Measurements from ENCODE around the gene ISOC2.
"Not testable (repeated sequence)": the region's sequence is repeated elsewhere in the genome, so short reads cannot be mapped to it uniquely, and the experiment has no call there.

ISOC2 gene

DNA sequence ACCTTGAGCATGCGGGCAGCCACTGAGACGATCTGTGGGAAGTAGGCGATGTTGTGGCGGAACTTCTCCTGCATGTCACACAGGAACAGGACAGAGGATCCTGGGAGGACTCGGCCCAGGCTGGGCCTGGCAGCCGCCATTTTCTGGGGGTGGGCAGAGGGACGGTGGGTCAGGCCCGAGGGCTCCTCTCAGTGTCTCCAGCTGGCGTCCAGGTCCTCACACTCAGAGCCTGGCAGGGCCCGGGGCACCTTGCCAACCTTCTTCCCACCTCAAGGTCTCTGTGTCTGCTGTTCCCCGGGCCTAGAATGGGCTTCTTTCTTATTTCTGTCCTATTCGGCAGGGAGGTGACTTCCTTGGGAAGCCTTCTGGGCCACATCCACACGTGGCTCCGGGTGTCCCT is 5.1 kb downstream of the ISOC2 start:
- DNase-seq, result no peak

DNA sequence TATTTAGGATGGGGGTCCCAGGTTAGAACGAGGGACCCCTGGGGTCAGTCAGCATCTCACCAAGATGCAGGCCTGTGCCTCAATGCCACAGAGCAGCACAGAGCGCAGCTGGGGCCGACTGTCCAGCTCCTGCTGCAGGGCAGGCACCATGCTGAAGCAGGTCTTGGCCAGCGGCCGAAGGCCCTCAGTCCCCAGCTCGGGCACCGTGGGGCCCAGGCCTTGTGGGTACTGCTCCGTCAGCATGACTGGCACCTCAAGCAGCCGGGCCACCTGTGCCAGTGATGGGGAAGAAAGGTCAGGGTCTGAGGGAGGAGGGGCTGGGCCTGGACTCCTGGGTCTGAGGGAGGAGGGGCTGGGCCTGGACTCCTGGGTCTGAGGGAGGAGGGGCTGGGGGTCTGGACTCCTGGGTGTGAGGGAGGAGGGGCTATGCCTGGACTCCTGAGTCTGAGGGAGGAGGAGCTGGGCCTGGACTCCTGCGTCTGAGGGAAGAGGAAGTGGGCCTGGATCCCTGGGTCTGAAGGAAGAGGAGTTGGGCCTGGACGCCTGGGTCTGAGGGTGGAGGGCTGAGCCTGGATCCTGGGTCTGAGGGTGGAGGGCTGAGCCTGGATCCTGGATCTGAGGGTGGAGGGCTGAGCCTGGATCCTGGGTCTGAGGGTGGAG is 5.7 kb downstream of the ISOC2 start:
- DNase-seq, result no peak

DNA sequence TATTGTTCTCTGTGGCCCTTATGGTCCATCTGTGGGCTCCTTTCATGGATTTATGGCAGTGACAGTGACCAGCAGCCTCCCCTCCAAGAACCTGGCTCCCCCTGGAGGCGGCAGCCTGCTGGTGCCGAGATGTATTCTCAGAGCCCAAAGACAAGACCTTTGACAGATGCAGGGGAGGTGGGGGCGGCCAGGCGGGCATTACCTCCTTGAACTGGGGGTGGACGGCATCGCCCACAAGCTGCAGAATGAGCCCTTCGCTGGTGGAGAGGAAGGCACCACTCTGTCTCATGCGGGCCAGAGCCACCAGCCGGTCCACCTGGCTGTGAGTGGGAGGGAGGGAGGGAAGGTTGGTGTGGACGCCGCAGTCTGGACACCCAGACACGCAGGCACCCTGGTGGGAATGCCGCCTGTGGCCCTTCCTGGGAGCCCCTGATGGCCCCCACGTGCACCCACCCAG is 6.6 kb downstream of the ISOC2 start:
- peak; percentile 59 for DNase-seq

DNA sequence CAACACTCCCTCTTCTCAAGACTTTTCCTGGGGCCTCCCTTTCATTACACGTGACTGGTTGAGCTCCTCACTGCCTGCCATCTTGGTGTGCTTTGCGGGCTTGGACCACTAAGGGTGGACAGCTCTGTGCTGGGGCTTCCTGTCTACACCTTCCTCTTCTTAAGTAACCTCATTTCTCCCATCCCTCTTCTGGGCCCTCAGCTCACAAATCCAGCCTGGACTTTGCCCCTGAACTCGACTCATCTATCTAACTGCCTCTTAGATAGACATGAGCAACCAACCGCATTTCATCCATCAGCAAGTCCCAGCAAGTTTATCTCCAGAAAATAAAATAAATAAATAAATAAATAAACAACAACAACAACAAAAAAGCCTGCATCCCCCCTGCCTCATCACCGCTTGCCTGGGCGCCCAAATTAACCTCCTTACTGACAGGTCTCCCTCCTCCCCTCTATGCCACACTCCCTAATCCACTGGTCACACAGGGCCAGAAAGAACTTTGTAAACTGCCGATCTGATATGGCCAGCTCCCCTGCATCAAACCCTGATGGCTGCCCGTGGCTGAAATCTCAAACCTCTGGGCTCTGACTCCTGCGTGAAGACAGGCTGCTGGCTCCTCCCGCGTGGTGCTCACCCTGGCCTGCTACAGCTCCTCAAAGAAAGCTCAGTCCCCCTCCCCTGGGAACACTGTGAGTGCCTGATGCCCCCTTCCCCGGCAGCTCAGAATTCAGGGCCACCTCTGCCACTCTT is 7.8 kb downstream of the ISOC2 start:
- DNase-seq, result no peak

DNA sequence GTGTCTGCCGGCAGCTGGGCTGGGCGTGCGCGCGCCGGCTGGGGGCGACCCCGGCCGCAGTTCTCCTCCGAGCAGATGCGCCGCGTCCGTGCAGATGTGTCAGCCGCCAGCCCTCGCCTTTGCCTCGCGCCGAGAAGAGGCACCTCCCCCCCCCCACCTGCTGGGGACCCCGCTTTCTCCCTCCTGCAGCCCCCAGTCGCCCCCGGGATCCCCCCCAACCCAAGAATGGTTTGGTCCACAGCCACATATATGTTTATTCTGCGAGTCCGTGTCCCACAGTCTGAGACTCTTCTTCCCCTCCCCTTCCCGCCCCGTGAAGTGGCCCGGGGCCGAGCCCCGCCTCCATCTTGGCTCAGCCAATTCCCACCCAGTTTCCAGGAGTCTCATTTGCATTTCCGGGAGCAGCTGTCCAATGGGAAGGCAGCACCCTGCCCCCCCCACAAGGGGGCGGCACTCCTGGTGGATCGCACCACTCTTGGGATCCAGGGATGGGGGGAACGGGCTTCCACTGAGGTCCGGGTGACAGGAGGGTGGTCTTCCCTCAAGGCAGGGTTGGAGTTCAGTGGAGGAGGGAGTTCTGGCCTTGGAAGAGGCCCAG is 8.6 kb downstream of the ISOC2 start:
- DNase-seq, result peak; percentile 34

DNA sequence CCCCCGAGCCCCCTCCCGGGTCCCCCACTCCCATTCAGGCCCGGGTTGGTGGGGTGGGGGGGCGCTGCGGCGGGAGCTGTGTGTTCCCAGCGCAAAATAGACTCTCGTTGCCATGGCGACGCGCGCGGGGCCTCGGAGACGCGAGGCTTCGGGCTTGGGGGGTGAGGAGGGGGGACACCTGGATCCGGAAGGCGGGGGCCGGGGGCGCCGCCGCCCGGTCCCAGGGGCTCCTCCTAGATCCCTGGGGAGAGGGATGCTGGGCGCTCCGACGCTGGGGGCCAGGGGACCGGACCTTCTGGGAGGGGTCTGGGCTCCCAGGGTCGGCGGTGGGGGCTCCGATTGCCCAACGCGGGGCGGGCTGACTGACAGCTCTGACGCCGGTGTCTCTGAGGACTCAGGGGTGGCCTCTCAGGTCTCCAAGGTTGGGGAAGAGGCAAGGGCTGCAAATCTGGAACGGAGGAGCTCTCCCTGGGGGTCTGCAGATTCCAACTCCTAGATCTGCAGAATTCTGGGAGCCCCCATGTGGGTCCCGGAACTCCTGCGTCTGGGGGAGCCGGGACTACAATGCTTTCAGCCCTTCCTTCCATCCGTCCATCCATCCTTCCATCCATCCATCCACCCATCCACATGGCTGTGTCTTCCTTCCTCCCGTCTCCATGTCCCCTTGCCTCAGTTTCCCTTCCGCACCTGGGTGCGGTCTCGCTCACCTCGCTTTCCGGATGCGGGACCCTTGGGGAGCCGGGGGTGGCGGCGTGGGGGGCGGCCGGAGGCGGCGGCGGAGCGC is 9.3 kb downstream of the ISOC2 start:
- no peak for DNase-seq

DNA sequence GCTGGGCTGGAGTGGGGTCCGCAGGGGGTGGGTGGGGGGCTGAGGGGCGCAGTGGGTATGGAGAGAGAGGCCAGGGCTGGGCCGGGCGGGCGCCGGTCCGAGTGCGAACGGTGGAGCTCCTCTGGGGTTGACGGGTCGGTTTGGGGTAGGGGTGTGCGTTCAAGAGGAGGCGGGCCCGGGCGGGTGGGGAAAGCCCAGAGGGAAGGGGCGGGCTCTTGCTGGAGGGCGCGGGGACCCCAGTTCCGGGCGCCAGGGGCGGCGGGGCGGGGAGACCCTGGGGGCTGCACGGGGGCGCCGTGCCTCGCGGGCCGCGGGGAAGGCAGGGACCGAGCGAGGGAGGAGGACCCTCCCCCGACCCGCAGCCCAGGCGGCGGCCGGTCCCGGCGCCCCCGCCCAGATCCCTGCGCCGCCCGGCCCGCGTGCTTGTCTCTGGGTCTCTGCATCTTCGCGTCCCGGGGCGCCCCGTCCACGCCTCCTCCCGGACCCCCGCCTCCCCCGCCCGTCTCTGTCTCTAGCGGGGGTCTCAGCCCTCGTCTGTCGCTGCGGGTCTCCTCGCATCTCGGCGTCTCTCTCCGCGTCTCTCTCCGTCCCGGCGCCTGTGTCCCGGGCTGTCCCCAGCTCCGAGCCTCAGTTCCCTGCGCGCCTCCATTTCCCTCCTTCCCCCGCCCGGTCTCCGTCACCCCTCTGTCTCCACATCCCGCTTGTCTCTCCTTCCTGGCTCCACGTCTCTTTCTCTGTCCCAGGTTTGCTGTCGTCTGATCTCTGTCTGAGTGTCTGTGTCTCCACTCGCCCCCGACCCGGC is 10.1 kb downstream of the ISOC2 start:
- no peak for DNase-seq

DNA sequence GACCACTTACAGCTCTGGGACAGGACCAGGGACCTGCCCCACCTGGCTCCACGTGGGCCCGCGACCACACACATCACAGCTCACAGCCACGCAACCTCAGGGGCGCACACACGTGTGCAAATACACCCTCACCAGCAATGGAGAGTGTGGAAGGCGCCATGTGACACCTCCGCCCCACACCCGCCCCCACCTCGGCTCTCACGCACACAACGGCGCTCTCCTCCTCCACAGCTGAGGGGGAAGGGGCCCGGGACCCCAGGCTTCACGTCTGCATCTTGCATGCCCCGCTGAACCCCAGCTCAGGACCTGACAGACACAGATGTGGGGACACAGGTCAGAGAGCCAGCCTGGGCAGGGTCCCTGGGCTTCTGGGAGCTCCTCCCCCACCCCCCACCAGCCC is 12.0 kb downstream of the ISOC2 start:
- no peak for DNase-seq

DNA sequence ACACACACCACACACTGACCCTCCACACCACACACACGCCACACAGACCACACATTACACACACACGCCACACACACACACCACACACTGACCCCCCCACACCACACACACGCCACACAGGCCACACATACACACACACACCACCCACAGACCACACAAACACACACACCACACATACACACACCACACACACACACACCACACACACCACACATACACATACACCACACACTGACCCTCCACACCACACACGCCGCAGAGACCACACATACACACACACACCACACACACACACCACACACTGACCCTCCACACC is 13.3 kb downstream of the ISOC2 start:
- DNase-seq, result not testable (repeated sequence)

DNA sequence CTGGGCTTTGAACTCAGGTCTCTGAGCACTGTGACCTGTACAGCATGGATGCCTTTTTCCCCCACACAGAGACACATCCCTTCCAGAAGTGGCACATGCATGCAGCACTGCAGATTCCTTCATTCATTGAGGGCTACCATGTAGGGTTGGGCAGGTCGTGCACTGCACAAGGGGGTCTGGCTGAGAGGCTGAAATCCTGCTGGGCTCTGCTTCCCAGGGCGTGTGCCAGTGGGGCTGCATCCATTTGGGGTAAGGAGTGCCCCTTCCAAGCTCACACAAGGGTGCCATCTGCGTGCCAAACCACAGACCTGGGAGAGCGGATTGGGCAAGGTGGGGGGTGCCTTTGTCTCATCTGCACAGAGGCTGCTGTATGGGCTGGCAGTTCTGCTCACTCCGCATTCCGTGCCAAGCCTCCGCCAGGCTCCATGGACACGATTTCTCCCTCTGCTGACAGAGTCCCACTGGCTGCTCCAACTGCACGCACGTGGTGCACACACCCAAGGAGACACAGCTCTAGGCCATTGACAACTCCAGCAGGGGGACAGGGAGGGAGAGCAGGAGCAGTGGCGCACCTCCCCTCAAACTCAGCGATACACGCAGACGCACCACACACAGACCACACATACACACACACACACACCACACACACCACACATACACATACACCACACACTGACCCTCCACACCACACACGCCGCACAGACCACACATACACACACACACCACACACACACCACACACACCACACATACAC is 13.8 kb downstream of the ISOC2 start:
- DNase-seq, result no peak

DNA sequence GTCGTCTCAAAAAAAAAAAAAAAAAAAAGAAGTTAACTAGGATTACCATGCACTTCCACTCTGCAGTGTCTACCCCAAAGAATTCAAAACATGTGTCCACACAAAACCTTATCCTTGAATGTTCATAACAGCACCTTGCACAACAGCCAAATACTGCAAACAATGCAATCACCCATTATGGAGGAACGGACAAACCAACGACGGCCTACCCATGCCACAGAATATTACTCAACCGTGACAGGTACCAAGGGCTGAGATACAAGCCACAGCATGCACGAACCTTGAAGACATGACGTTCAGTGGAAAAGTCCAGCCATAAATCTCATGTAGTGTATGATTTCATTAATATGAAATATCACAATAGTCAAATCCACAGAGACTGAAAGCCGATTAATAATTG is 15.4 kb downstream of the ISOC2 start:
- DNase-seq, result no peak

DNA sequence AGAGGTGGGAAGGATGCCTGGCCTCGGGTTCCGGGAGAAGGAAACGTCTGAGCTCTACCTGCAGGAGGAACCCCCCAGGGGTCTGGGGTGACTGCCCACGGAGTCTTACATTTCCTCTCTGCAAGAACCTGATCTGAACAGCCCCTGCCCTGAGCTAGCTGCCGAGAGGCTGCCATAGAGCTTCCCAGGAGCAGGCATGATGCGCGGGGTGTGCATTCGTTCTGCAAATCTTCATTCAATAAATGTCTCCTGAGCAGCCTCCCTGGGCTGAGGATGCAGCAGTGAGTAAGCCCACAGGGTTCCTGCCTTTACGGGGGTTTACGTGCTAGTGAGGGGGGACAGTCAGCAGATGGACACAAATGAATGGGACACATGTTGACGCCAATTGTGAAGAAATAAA is 16.8 kb downstream of the ISOC2 start:
- DNase-seq, result no peak

DNA sequence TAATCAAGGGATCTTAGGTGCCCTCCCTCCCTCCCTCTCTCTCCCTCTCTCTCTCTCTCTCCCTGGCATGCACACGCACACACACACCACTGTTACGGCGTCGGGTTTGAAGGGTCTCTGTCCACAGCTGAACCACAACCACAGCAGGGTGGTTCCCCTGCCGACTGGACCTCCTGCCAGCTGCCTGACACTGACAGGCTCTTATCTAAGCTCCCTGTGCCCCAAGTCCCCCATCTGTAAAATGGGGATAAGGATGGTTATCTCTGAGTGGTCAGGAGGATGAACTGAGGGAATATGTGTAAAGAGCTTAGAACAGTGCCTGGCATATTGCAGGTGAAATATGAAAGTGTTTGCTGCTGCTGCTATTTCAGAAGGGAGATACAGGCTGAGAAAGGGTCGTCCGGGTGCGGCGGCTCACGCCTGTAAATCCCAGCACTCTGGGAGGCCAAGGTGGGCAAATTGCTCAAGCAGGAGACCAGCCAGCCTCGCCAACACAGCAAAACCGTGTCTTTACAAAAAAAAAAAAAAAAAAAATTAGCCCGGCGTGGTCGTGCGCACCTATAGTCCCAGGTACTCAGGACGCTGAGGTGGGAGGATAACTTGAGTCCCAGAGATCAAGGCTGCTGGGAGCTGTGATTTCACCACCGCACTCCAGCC is 17.5 kb downstream of the ISOC2 start:
- DNase-seq, result no peak

DNA sequence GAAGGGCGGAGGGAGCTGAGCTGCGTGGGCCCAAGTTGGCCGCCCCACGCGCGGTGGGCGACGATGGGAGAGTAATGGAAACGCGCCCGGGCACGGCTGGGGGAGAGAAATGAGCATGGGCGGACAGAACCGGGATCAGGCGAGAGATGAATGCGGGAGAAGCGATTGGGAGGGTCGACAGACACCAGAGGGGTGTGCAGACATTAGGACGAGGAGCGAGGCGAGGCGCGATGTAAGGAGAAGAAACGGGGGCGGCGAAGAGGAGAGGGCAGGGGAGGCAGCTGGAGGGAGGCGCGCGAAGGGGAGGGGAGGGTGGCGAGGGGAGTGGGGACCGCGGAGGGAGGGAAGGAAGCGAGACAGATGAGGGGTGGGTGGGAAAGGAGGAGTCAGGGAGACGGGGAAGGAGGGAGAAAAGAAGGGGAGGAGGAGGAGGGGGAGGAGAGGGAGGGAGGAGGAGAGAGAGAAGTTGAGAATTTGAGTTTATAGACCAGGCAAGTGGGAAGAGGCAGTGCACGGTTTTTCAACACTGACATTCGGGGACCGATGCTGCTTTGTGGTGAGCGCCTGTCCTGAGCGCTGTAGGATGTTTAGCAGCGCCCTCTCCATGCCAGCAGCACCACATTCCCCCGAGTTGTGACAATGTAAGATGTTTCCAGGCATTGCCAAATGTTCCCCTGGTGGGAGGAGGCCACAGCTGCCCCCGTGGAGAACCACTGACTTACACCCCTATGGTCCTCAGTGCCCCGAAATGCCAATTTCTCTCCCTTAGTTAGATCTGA is 18.2 kb downstream of the ISOC2 start, which contains the start of gene SHISA7:
TSS of gene SHISA7 (minus strand) at position 256 of the 779 bp plus-strand sequence. CDS start 437 bp downstream, outside the sequence.
- DNase-seq, result no peak

DNA sequence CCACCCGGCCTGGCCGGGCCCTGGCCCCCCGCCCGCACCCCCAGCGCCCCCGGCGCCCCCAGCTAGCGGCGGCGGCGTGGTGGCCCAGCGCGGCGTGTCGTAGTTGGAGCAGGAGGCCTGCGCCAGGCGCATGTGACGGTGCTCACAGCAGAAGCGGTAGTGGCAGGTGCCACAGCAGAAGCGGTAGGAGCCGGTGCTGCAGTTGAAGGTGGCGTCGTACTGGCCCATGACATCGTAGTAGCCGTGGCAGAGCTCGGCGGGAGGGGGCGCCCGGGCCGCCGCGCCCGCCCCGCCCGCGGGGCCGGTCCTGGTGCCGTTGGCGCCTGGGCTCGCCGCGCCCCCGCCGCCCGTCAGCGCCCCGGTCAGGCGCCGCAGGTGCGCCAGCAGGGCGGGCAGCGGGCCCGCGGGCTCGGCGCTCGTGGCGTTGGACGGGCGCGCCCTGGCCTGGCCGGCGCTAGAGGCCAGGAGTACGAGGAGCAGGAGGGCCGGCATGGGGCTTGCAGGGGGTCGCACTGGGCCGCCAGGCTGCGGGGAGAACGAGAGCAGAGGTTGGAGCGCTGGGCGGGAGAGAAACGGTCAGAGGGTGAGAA is 19.0 kb downstream of the ISOC2 start:
- no peak for DNase-seq

DNA sequence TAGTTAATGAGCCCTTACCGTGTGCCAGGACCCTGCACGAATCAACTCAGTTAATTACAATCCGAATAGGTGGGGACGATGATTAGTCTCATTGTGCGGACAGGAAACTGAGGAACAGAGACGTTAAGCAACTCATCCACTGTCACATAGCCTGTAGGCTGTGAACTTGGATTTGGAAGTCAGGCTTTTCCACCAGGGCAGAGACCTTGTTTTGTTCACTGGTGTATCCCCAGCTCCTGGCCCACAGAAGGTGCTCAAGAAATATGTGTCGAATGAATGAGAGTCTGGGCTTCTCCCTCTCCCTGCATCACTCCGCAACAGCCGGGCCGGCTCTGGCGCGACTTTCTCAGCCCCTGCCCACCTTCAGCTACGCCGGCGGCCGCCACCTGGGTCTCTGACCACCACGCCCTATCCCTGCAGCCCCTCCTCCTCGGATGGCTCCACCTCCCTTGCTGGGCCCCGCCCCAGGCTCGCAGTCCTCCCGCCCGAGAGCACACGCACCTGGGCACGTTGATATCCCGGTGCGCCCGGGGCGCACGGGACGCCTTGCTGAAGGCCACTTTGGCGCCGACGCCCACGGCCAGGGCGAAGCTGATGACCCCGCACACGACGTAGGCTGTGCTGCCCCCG is 19.6 kb downstream of the ISOC2 start:
- DNase-seq, result peak; percentile 19

DNA sequence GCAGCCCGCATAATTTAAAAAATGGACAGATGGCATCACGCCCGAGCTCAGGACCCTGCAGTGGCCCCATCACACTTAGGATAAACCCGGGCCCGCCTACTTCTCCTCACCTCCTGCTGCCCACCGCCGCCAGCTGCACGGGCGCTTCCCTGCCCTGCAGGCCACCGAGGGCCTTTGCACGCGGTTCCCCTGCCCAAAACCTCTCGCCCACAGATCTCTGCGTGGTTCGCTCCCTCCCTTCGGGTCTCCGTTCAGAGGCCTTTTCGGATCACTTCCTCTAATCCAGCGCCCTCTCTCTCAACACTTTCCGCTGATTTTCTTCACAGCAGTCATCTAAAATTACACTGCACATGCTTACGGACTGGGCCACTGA is 20.1 kb downstream of the ISOC2 start:
- no peak for DNase-seq

DNA sequence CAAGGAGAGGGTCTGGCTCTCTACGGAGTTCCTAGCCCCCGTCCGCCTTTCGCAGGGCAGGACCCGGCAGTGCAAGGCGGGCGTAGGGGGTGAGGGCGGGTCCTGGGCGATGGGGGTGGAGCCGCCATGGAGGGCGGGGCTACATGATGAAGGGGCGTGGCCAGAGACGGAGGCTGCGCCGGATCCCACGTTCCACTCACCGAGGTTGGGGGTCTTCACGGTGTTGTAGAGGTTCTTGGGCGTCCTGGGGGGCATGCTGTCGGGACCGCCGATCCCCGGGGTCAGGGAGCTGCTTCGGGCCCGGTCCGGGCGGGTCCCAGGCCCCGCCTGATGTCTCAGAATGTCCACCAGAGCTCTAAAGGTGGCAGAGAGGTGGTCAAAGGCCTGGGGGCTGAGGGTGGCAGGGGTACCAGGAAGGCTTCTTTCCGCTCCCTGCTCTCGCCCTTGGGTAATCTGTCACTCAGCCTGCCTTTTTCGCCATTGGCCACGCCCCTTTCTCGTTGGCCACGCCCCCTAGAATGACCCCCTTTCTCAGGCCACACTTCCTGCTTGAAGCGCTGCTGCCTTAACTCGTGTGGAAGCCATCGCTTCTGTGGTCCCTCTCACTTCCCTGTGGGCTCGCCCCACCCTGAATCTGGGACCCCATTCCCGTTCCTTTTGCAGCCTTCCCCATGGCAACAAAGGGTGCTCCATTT is 20.9 kb downstream of the ISOC2 start:
- no peak for DNase-seq

DNA sequence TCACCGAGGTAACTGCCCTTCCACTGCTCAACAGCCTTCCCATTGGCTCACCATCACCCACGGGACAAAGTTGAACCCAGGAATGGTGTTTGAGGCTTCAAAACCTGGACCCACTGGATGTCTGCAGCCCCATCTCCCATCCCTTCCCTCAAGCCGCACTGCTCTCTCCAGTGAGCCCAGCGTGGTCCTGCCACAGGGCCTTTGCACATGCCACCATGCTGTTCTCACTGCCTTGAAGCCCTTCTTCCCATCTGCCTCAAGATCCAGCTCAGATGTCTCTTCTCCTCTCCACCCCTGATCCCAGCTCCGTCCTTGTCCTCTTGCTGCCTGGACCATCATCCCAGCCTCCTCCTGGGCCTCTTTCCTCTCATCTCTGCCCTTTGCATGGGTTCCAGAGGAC is 22.4 kb downstream of the ISOC2 start:
- no peak for DNase-seq
